ENCODE data around the gene PNMA8B.

Gene PNMA8B

GRCh38 chr19:46492841-46493235 lies 2.8 kb downstream of the PNMA8B start:
- TF ChIP-seq CTCF (IDR thresholded peaks at IDR 0.05; ENCODE audit: low read depth, low read length, missing control alignments): no peak
- no peak for DNase-seq (ENCODE audit: low read depth)
- no peak overlapping the region for H3K4me3 ChIP-seq (ENCODE audit: low read depth, low read length)

GRCh38 chr19:46491975-46492682 lies 3.5 kb downstream of the PNMA8B start:
- no peak for TF ChIP-seq CTCF (IDR thresholded peaks at IDR 0.05; ENCODE audit: low read depth, low read length, missing control alignments)

GRCh38 chr19:46490774-46491173 lies 4.9 kb downstream of the PNMA8B start:
- no peak for DNase-seq (ENCODE audit: low read depth)
- TF ChIP-seq CTCF (IDR thresholded peaks at IDR 0.05; ENCODE audit: low read depth, low read length, missing control alignments): no peak
- no peak overlapping the region for H3K4me3 ChIP-seq (ENCODE audit: low read depth, low read length)

More at GRCh38 chr19:46491975-46492682, 3.5 kb downstream of the PNMA8B start:
- H3K4me3 ChIP-seq (ENCODE audit: low read depth, low read length): no peak overlapping the region
- DNase-seq (ENCODE audit: low read depth): no peak

- TF ChIP-seq CTCF (IDR thresholded peaks at IDR 0.05; ENCODE audit: low read depth, low read length, missing control alignments): no peak
- no peak overlapping the region for H3K4me3 ChIP-seq (ENCODE audit: low read depth, low read length)
- DNase-seq (ENCODE audit: low read depth): no peak
Measured at GRCh38 chr19:46489445-46490272, 6.0 kb downstream of the PNMA8B start.

- TF ChIP-seq CTCF (IDR thresholded peaks at IDR 0.05; ENCODE audit: low read depth, low read length, missing control alignments): no peak
- no peak overlapping the region for H3K4me3 ChIP-seq (ENCODE audit: low read depth, low read length)
- no peak for DNase-seq (ENCODE audit: low read depth)
Measured at GRCh38 chr19:46488551-46488950, 7.1 kb downstream of the PNMA8B start.

- no peak overlapping the region for H3K4me3 ChIP-seq (ENCODE audit: low read depth, low read length)
- DNase-seq (ENCODE audit: low read depth): no peak
Measured at GRCh38 chr19:46487802-46488445, 7.7 kb downstream of the PNMA8B start.

More at GRCh38 chr19:46487802-46488445, 7.7 kb downstream of the PNMA8B start:
- TF ChIP-seq CTCF (IDR thresholded peaks at IDR 0.05; ENCODE audit: low read depth, low read length, missing control alignments): peak; percentile 96
